GM12801 (cell line): Measurements from ENCODE around the gene ADGRB2.

Experiments
- CTCF ChIP-seq: IDR thresholded peaks from one replicate; pipeline ENCODE4 v1.5.1; 2011; ENCODE audit warnings: control low read depth; ENCODE audit not compliant: insufficient read length; ENCODE audit errors: extremely low read depth

The ADGRB2 gene

GRCh38 chr1:31778763-31779488 lies 14.8 kb upstream of the ADGRB2 start:
- TF ChIP-seq CTCF: no peak

- no peak for TF ChIP-seq CTCF
These were observed 12.4 kb upstream of the ADGRB2 start for GRCh38 chr1:31776516-31776915.

- TF ChIP-seq CTCF: no peak
These were observed 11.9 kb upstream of the ADGRB2 start for GRCh38 chr1:31776032-31776431.

GRCh38 chr1:31775210-31775999 lies 11.3 kb upstream of the ADGRB2 start:
- no peak for TF ChIP-seq CTCF

GRCh38 chr1:31774495-31774894 lies 10.4 kb upstream of the ADGRB2 start:
- TF ChIP-seq CTCF: no peak

GRCh38 chr1:31773861-31774260 lies 9.7 kb upstream of the ADGRB2 start:
- no peak for TF ChIP-seq CTCF

GRCh38 chr1:31772669-31773248 lies 8.6 kb upstream of the ADGRB2 start:
- TF ChIP-seq CTCF: no peak
